ENCODE measurements around the gene ARHGAP10. TPM values are rescaled to one million over a fixed set of nuclear protein-coding genes. Genes with fewer than 3 reads are reported as not detected.

The ARHGAP10 gene, protein sequence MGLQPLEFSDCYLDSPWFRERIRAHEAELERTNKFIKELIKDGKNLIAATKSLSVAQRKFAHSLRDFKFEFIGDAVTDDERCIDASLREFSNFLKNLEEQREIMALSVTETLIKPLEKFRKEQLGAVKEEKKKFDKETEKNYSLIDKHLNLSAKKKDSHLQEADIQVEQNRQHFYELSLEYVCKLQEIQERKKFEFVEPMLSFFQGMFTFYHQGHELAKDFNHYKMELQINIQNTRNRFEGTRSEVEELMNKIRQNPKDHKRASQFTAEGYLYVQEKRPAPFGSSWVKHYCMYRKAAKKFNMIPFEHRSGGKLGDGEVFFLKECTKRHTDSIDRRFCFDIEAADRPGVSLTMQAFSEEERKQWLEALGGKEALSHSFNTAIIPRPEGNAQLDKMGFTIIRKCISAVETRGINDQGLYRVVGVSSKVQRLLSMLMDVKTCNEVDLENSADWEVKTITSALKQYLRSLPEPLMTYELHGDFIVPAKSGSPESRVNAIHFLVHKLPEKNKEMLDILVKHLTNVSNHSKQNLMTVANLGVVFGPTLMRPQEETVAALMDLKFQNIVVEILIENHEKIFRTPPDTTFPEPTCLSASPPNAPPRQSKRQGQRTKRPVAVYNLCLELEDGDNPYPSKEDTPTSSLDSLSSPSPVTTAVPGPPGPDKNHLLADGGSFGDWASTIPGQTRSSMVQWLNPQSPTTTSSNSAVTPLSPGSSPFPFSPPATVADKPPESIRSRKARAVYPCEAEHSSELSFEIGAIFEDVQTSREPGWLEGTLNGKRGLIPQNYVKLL
- 8.0 TPM for total RNA-seq

DNA sequence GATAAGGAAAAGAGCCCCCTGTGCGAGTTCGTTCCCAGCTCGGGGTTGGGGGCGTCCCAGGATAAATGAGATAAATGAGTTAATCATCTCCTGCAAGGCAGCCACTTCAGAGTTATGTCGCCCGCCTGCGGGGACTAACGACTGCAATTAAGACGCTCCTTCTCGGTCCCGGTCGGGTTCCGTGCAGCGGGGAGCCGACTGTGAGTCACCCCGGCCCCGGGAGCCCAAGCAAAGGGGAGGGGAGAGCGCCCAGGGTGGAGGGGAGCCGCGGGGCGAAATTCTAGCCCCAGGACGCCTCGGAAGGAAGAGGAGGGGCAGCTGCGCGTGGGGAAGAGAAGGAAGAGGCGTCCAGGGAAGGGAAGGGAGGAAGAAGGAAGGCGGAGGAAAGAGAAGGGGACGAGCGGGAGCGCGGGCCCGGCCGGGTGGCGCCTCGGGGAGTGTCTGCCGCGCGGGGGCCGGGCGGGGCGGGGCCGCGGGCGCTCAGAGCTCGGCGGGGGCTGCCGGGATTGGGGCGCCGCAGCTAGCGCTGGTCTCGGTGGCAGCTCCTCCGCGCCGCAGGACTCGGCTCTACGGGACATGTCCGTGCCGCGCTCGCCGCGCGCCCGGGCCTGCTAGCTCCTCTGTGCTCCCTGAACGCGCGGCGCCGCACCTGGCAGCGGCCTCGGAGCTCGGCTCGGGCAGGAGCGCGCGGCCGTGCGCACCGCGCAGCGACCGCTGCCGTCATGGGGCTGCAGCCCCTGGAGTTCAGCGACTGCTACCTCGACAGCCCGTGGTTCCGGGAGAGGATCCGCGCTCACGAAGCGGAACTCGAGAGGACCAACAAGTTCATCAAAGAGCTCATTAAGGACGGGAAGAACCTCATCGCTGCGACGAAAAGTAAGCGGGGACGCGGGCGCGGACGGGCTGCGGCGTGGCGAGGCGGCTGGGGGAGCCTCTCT is at the start of gene ARHGAP10:
Gene ARHGAP10 (plus strand): TSS at position 509 of the 938 bp plus-strand sequence. CDS start 214 bp downstream, at position 723.
- DNase-seq (ENCODE audit: low spot score) = peak; percentile 65
- ATAC-seq = peak; percentile 81

DNA sequence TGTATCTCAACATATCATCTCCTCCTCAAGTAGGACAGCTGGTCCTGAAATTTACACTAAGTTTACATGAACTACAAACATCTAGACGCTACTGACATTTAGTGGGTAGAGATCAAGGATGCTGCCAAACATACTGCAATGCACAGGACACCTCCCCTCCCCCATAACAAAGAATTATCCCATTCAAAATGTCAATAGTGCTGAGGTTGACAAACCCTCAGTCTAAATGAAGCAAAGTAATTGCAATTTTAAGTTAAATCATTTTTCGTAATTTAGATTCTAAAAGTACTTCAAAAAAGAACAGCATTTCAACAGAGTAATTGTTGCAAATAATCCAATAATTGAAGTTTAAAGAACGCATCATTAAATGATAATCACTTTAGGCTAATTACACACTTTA is 49.1 kb upstream of the ARHGAP10 start:
- no peak for DNase-seq (ENCODE audit: low spot score)
- no peak for ATAC-seq

DNA sequence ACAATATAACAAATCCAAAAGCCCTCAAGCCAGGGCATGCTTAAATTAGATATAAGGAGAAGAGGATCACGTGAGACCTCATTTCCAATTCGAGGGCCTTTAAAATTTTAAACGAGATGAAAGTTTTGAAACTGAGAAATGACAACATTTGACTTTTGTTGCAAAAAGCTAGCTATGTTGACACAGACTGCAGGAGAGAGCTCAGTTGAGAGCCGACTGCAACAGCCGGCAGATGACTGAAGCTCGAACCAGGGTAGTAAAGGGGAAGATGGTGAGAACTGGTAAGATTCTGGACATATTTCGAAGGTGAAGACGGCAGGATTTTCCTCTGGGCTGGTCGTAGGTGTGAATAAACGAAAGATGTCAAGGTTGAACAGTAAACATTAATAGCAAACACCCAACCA is 48.7 kb upstream of the ARHGAP10 start:
- DNase-seq (ENCODE audit: low spot score) = no peak
- ATAC-seq = peak; percentile 55

DNA sequence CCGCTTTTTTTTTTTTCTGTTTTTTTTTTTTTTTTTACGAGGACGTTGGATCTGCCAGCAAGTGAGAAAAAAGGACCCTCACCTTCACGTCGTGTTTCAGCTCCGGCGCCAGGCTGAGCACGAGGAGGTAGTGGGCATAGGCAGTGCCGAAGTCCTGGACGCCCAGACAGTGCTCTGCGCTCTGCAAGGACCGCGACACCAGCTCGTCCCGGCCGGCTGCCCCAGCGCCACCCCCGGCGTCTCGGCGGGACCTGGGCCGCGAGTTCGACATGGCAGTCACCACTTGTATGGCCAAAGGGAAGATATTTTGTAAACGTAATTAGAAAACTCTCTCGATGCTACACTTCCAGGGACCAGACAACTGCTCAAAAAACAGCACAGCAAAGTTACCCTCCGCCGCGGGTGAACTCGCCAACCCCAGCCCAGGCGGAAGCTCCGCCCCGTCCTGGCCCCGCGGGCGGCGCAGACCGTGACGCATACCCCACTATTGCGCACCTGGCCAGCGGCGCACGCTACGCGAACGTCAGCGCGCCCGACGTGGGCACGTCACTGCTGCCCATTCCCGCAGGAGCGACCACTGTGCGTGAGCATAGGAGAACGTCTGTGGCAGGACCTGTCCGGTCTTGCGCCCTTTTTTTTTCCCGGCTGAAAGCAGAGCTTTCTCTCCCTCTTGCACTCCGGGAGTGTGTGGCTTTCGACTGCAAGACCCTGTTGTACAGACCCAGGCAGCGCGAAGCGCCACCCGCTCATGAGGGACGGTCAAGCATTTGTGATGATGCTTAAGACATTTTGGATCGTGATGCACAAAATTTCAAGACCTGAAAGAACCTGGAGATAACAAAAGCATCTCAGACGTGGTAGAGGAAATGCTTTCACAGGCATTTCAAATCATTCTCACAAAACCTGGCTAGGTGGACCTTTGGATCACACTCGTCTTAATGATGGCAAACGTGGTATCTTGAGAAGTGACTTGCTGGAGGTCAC is 47.9 kb upstream of the ARHGAP10 start, which contains the start of gene PRMT9:
Gene PRMT9 (minus strand): TSS at position 447 of the 984 bp plus-strand sequence. CDS start 176 bp downstream, at position 271.
- ATAC-seq = peak; percentile 97

DNA sequence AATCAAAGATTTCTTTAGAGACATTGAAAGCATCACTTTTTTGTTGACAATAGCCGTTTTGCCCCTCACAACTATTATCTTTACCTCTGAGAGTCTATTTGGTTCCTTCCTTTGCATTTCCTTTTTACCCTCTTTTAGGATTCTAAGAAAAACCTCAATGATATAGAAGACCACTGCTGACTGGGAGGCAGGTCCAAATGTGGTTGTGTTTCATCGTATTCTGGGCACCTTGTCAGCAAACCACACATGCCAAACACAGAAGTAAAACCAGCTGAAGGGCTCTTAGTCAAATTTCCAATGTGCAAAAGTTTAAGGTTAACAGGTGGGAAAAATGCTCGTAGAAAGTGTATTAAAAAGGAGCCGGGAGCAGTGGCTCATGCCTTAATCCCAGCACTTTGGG is 42.8 kb upstream of the ARHGAP10 start:
- ATAC-seq = no peak
- no peak for DNase-seq (ENCODE audit: low spot score)

More for the DNA sequence above, 47.9 kb upstream of the ARHGAP10 start, which contains the start of gene PRMT9:
- peak; percentile 94 for DNase-seq (ENCODE audit: low spot score)

DNA sequence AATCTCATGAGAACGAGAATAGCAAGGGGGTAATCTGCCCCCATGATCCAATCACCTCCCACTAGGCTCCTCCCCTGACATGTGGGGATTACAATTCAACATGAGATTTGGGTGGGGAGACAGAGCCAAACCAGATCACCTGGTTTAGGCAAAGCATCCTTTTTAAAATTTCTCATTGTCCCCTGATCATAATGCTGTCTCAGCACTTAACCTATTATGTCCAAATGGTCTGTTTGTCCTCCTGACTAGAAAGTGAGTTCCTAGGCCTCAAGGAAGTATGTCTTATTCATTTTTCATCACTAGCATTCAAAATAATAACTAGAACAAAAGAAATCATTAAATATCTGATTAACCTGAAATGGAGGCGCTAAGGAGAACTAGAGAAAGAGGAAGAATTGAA is 40.1 kb upstream of the ARHGAP10 start:
- no peak for DNase-seq (ENCODE audit: low spot score)
- ATAC-seq = no peak

DNA sequence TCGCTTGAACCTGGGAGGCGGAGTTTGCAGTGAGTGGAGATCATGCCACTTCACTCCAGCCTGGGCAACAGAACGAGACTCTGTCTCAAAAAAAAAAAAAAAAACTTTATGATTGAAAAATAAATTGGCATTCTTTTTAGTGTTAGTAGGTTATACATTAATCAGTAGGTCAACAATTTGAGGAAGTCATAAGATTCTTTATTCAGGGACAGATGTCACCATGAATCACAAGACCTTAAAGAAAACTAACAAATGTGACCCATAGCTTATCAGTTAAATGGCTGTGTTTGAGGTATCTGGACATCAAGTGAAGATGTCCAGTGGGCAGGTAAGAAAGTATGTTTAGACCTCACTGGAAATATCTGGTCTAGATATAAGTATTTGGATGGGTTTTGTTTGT is 38.7 kb upstream of the ARHGAP10 start:
- ATAC-seq (no peak), DNase-seq (ENCODE audit: low spot score) (no peak)

DNA sequence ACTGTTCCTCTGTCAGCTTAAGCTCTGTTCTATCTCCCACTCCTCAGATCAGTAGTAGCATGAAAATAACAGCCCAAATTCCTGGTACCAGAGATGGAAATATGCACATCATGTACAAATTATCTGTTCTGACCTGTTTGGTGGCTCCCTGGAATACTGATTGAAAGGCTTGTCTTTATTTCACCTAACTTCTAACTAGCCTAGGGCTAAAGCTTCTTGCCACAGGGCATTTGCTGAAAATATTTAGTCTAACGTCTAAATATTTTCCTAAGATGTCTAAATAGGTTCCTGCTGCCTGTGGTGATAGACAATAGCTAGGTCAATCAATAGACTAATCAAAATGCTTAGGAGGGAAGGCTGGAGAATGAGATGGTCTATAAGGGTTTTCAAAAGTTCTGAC is 35.0 kb upstream of the ARHGAP10 start:
- DNase-seq (ENCODE audit: low spot score) (no peak), ATAC-seq (no peak)

DNA sequence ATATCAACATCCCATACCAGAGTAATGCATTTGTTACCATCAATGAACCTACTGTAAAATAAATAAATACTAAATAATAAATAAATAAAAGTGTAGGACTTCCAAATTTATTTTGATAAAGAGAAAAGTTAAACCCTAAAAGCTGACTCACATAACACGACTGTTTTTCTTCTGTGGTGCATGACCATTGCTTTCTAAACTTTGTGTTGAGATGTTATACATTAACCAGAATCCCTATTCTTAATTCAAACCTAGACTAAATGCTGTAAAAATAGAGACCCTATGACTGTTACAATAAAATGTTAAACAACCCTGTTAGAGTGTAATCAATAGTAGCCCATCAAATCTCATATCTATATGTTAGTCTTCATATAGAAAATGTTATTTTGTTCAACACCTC is 27.0 kb upstream of the ARHGAP10 start:
- DNase-seq (ENCODE audit: low spot score) (no peak), ATAC-seq (no peak)

DNA sequence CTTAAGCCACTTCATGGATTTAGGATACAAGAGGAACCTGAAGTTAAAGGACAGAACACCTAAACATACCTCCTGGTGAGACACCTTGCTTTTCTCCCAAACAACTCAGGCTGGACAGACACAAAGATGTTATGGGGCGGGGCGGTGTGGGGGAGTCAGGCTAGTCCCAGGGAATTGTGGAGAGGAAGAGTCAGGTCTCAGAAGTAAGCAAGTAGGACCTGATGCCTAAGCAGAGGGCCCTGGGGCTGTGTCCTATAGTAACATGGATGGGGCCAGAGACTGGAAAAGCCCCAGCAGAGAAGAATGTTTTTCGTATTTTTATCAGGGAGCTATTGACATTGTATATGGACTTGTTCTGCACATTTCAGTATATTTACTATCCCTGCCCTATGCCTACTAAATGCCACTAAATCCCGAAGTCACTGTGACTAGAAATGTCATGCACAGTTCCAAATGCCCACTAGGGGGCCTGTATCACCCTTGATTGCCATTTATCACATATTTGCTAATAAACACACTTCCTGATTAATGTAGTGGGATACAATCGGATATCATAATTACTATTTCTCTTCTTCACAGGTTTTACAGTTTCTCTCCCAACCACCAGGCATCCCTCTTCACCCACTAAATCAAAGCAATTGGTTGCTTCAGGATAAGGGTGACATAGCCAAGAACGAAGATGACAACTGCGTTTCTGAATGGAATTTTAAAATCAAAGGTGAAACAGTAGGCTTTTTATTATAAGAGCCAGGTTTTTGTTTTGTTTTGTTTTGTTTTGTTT is 23.8 kb upstream of the ARHGAP10 start:
- ATAC-seq (peak; percentile 95), DNase-seq (ENCODE audit: low spot score) (peak; percentile 52)

DNA sequence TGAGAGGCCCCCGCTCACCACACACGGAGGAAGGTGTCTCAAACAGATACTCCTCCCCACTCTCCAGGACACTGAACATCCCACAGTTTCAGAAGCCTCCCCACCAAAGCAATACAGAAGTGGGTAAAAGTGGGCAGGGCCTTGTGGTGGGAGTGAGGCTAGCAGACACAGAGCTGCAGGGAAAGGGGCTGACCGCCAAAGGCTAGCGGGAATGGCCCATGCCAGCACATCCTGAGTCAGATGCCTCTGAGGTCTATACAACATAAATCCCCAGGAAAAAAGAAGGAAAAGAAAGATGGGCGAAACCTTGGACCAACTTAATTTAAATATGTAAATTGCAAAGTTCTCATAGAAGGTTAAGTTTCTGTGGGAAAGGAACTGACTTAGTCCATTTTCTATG is 21.9 kb upstream of the ARHGAP10 start:
- ATAC-seq = no peak
- no peak for DNase-seq (ENCODE audit: low spot score)

DNA sequence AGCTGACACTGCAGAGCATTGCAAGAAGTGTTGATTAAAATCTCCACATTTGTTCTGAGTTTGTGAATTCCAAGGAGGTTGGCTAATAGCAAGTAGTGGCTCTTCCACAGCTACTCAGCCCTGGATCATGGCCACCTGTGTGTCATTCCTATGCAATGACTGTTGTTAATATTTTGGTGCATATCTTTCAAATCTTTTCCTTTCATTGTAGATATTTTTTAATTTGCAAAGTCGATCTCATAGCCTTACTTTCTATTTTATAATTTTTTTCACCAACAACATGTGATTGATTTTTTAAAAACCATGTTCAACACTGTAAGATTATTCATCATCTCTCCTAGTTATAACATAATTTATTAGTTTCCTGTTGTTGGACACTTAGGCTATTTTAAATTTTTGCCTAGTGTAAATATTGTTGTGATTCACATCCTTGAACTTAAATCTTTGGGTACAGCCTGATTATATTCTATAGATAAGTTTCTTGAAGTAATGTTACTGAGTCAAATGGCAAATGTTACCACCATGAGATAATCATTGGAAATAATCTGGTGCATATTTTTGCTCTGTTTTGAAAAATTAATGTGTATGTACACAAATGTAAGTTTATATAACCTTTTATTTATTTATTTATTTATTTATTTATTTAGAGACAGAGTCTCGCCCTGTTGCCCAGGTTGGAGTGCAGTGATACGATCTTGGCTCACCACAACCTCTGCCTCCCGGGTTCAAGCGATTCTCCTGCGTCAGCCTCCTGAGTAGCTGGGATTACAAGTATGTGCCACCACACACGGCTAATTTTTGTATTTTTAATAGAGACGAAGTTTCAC is 17.1 kb upstream of the ARHGAP10 start:
- ATAC-seq = no peak
- DNase-seq (ENCODE audit: low spot score) = no peak

DNA sequence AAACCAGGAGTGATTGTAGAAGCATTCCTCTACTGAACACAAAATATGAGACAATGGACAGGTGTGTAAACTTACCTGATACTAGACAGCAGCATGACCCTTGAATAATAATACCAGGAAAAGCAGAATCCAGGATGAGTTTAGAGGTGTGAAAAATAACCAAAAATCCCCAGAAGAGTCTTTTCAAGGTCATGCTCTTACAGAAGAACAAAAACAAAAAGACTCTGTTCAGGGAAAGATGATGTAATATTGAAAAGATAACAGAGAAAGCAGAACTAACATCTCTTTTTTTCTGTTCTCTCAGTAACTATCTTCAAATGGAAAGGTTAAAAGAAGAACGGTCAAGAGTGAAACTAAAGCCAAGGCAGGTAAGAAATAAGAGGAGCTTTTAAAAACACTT is 14.0 kb upstream of the ARHGAP10 start:
- ATAC-seq (no peak), DNase-seq (ENCODE audit: low spot score) (no peak)

DNA sequence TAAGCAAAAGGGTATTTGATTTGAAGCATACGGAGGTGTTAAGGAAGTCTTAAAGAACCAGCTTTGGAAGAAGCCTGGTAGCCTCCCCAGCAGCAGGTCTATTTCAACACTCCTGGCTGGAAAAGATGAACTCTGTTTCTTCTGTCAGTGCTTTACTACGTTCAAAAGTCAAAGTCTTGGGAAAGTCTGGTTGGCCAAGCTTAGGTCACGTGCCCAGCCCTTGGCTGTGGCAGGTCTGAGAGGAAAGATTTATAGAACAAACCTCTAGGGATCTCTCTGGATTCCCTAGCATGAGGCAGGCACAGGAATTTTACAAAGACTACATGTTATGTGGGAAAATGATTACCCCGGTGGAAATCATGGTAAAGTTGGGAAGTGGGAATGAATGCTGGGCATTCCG is 8.6 kb upstream of the ARHGAP10 start:
- peak; percentile 79 for DNase-seq (ENCODE audit: low spot score)
- ATAC-seq = peak; percentile 95

DNA sequence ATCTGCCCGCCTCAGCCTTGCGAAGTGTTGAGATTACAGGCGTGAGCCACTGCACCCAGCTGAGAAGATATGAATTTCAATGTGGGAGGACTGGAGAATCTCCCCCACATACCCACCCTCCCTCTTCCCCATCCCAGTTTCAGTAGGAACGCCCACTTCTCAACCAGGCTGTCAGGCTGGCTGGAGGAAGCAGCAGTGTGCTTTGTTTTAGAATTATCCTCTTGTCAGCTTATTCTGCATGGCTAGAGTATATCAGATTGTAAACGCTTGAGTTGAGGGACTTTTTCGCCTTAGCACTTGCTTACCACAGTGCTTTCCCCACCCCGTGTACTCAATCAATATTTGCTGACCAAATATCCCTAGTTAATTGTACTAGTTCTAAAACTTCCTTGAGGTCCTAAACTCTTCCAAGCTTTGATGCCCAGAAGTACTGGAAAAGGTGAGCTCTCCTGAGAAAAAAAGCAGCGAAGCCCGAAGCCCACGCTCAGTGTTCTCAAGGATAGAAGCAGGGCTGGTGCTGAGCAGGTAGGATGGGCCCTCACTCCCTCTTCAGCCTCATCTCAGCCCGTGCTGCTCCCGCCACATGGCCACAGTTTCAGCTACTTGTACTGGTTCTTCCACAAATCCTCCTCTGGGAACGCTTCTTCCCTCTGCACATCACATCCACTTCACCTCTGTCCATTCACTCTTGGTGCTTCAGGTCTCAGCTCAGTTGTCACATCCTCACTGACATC is 7.3 kb upstream of the ARHGAP10 start:
- no peak for ATAC-seq
- no peak for DNase-seq (ENCODE audit: low spot score)

DNA sequence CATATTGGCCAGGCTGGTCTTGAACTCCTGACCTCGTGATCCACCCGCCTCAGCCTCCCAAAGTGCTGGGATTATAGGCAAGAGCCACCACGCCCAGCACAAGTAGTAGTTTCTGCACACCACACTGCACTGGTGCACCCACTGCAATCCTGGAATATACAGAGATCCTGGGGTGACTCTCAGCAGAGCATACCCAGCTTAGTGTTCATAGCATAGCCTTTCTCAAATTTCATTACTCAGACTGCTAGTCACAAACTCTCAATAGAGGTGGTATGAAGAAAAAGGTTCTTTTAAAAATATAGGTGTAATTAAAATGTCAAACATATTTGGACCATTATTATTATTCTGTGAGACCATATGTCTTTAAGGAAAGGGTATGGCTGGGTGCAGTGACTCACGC is 6.2 kb upstream of the ARHGAP10 start:
- DNase-seq (ENCODE audit: low spot score) (no peak), ATAC-seq (no peak)

DNA sequence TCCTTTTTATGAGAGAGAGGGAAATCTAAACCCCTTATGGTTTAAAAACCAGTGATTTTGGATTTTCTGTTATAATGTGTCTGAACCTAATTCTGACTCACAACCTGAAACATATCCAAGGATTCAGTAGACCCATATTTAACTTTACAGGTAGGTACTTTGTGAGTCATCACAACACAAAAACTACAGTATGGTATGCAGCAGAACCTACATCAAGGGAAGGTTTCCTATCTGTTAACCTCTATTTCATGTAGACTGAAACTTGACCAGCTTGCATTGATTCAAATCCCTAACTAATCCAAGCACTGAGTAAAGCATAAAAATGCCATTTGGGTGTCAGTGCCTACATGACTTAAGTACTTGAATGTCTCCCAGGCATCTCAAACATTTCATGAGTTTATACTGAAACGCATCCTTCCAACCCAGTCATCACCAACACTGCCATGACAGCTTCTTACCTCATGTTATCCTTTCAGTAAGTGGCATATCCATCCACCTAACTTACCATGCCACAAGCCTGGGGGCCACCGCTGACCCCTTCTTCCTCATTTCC is 4.3 kb upstream of the ARHGAP10 start:
- no peak for ATAC-seq

More for the DNA sequence above, 4.3 kb upstream of the ARHGAP10 start:
- DNase-seq (ENCODE audit: low spot score) = no peak

Measured in left lobe of liver (tissue), 2 donors.